GM12865 (cell line): ENCODE results near the gene LINGO3.

Experiments used
- DNase-seq: peaks from one replicate; pipeline ENCODE4 v3.0.0; 2010; ENCODE audit warnings: low read depth
- H3K4me3 ChIP-seq: 2 replicates; pipeline ENCODE4 v1.5.1; 2011; ENCODE audit warnings: mild to moderate bottlenecking, low read depth, low read length, control low read depth
- TF ChIP-seq, protein P1 (sequence below): IDR thresholded peaks from 2 replicates; pipeline ENCODE4 v1.5.1; 2011; ENCODE audit warnings: low read length, control low read depth, low read depth, inconsistent platforms; ENCODE audit not compliant: insufficient read depth; ENCODE audit errors: missing control alignments

LINGO3 gene

DNA sequence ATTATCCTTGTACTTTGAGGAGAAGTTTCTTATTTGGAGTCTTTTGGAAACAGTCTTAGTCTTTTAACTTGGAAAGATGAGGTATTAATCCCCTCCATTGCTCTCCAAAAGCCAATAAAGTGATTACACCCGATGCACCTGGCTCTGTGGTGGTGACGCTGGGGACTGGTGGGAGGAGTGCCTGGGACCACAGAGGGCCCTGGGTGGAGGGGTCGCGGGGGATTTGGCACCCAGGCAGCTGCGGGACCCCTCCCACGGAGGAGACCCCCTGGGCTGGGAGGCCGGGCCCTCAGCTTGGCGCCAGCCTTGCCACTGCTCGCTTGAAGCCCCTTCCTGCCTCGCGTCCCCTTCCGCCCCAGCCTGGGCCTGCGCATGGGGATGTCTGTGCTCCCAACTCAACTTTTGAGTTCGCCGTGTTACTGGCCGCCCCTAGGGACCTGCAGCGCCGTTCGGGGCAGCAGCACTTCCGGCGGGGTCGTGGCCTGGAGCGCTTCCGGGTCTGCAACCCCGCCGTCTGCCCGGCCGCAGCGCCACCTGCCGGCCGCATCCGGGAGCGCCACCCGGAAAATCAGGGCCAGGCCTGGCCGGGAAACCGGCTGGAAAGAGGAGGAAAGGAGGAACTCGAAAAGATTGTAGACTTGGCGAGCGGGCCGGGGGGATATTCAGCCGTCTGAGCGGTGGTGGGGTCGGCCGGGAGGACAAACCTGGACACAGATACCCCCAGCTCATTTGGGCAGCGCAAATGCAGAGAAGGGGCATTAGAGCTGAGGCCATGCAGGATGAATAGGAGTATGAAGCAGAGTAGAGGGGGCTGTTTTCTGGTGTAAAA is 34.4 kb downstream of the LINGO3 start:
- peak overlapping the region; percentile 90 for H3K4me3 ChIP-seq
- TF ChIP-seq, protein P1, sequence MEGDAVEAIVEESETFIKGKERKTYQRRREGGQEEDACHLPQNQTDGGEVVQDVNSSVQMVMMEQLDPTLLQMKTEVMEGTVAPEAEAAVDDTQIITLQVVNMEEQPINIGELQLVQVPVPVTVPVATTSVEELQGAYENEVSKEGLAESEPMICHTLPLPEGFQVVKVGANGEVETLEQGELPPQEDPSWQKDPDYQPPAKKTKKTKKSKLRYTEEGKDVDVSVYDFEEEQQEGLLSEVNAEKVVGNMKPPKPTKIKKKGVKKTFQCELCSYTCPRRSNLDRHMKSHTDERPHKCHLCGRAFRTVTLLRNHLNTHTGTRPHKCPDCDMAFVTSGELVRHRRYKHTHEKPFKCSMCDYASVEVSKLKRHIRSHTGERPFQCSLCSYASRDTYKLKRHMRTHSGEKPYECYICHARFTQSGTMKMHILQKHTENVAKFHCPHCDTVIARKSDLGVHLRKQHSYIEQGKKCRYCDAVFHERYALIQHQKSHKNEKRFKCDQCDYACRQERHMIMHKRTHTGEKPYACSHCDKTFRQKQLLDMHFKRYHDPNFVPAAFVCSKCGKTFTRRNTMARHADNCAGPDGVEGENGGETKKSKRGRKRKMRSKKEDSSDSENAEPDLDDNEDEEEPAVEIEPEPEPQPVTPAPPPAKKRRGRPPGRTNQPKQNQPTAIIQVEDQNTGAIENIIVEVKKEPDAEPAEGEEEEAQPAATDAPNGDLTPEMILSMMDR, result peak; percentile 90
- DNase-seq, result peak; percentile 97

DNA sequence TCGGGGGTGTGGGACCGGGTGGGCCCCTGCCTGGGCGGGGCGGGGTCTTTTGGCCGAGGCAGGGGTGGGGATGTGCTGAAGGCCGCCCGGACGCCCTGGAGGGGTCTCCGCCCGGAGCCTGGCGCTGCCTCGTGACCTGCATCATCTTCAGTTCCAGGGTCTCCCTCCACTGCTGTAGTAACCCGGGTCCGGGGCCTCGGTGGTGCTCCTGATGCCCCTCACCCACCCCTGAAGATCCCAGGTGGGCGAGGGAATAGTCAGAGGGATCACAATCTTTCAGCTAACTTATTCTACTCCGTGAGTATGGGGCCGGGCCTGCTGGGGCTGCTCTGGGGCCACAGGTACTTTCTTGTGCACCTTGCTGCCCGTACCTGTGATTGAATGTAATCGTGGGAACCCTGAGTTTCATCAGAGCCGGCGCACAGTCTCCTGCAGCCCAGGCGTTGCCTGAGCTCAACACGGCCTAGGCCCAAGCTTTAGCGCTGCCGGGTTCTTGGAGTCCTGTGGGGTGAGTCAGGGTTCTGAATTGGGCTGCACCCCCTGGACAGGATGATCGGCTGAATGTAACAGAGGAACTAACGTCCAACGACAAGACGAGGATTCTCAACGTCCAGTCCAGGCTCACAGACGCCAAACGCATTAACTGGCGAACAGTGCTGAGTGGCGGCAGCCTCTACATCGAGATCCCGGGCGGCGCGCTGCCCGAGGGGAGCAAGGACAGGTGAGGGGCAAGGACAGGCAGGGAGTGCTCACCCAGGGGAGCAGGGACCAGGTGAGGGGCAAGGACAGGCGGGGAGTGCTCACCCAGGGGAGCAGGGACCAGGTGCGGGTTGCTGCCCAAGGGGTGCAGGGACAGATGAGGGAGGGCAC is 36.5 kb downstream of the LINGO3 start:
- no peak for DNase-seq
- TF ChIP-seq, protein P1, result no peak
- peak overlapping the region; percentile 90 for H3K4me3 ChIP-seq

DNA sequence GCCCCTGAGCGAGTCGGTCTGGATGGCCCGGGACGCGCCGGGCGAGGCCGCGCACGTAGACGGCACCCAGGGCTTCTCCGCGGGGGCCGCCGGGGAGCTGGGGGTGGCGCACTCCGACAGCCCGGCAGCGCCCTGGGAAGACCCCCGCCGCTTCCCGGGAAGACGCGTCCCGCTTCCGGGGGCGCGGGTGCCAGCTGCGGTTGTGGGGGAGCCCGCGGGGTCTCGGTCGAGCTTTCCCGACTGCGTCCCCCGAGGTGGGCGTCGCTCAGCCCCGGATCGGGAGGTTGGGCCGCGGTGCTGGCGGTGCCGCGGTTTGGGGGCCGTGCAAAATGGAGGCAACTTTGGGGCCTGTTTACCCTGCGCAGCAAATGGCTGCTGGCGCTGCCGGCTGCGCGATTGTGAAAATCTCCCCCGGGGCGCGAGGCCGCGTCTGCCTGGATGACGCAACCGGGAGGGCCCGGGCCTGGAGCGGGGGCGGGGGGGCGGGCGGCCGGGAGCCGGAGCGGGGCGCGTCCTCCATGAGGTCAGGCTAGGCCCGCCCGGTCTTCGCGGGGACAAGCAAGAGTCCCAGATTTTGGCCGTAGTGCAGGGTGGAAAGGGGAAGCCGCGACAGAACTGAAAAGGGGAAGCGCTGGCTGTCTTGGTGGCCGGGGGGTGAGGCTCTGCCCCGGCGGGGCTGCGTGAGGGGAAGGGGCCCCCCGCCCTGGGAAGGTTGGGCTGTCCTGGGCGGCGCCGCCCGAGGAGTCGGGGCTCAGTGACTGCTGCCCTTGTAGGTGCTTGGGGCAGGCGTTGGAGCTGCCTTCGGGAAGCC is 37.3 kb downstream of the LINGO3 start:
- H3K4me3 ChIP-seq, result peak overlapping the region; percentile 90
- peak; percentile 76 for DNase-seq
- TF ChIP-seq, protein P1, result no peak

DNA sequence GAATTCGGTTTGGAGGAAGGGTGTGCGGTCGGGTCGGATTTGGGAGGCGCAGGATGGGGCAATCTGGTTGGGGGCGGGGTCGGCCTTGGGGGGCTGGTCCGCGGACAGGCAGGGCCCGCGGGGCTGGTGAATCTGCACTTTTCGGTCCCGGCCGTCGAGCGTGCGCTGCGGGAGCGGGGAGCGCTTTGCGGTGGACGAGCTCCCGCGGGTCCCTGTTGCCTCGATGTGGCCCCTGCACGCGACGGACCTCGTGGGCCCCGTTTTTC is 37.9 kb downstream of the LINGO3 start:
- DNase-seq, result no peak
- TF ChIP-seq, protein P1, result no peak
- peak overlapping the region; percentile 90 for H3K4me3 ChIP-seq

DNA sequence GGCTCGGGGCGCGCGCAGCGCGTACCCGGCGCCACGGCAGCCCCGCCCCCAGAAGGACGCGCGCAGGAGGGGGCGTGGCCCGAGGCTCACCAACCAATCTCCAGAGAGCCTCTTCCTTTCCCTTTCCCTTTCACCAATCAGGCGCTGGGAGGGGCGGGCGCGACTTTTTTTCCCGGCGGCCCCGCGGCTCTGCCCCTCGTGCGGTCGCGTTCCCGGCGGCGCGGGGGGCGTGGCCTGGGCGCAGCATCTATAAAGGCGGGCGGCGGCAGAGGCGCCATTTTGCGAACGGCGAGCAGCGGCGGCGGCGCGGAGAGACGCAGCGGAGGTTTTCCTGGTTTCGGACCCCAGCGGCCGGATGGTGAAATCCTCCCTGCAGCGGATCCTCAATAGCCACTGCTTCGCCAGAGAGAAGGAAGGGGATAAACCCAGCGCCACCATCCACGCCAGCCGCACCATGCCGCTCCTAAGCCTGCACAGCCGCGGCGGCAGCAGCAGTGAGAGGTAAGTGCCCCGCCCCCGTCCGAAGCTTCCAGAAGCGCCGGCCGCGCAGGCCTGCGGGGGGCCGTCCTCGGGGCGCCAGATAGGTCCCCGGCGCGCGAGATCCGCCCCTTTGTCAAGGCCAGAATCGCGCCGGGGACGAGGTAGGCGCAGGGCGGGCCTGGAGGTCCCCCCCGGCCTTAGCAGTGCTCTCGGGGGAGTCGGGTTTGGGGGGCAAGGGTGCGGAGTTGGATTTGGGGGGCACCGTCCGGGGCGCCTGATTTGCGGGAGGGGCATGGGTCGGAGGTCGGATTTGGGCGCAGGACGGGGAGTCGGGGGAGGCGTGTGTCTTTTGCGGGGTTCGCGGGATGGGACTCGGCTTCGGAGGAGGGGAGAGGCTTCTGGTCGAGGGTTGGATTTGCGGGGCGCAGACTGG is 38.5 kb downstream of the LINGO3 start:
- TF ChIP-seq, protein P1, result no peak
- peak overlapping the region; percentile 90 for H3K4me3 ChIP-seq
- peak; percentile 98 for DNase-seq

DNA sequence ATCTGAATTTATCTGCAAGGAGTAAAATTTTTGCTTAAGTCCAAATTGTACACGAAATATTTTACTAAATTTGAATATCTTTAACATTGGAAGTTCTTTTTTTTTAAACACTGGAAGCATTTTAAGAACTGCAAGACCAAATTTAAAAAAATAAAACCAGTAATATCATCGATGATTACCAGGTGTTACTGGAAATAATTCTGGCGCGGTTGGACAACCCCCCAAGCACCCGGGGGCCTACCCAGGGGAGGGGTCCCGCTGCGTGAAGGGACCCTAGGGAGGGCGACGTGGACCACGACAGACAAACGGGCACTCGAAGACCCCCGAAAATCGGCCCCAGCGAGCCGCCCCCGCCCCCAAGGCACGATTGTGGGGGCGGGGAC is 39.1 kb downstream of the LINGO3 start:
- H3K4me3 ChIP-seq, result peak overlapping the region; percentile 80
- DNase-seq, result no peak
- TF ChIP-seq, protein P1, result no peak
